Thyroid gland (tissue), 4 donors: ENCODE data around the gene AAMDC.

Experiments used
- CTCF ChIP-seq, 6 experiments: fragments of 200-600 bp in 3 of 6; fragments of 450-650 bp in 3 of 6; sonication (generic) in 3 of 6; IDR thresholded peaks; one replicate each; pipeline ENCODE4 v1.5.1; 2016 to 2019; ENCODE audit warnings: antibody characterized with exemption in 6 of 6, mild to moderate bottlenecking in 2 of 6, inconsistent platforms in 1 of 6, moderate library complexity in 1 of 6
- POLR2A ChIP-seq, 2 donors: fragments of 450-650 bp; IDR thresholded peaks; one replicate each; pipeline ENCODE4 v1.6.1; 2017; ENCODE audit warnings: antibody characterized with exemption in 2 of 2, mild to moderate bottlenecking in 2 of 2, moderate library complexity in 1 of 2

- TF ChIP-seq POLR2A (IDR thresholded peaks at IDR 0.05) (no peak), CTCF (IDR thresholded peaks at IDR 0.05) (peak in 3 of 6 experiments; percentile 19 to 33 (median 27))
Observed at GRCh38 chr11:77776455-77776854, 44.5 kb upstream of the AAMDC start.
